ENCODE results near the gene BRINP1.

DNA sequence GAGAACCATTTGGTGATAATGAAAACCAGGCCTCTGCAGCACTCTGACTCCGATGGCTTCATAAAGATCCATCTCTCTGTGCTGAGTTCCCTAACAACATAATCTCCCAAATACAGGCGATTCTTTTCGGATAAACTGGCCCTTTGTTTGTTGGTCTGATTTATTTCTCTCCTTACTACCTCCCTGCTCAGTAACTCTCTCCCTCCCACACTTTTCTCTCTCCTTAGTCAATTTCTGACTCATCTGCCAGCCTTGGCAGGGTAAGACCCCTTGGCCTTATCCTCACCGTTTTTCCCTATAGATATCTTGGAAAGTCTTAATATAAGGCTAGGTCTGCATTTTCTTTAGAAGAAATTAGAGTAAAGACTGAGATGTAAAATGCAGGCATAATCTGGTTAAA is 128.7 kb downstream of the BRINP1 start:
- TF ChIP-seq CTCF (IDR thresholded peaks at IDR 0.05), result no peak
- TF ChIP-seq, protein P1, sequence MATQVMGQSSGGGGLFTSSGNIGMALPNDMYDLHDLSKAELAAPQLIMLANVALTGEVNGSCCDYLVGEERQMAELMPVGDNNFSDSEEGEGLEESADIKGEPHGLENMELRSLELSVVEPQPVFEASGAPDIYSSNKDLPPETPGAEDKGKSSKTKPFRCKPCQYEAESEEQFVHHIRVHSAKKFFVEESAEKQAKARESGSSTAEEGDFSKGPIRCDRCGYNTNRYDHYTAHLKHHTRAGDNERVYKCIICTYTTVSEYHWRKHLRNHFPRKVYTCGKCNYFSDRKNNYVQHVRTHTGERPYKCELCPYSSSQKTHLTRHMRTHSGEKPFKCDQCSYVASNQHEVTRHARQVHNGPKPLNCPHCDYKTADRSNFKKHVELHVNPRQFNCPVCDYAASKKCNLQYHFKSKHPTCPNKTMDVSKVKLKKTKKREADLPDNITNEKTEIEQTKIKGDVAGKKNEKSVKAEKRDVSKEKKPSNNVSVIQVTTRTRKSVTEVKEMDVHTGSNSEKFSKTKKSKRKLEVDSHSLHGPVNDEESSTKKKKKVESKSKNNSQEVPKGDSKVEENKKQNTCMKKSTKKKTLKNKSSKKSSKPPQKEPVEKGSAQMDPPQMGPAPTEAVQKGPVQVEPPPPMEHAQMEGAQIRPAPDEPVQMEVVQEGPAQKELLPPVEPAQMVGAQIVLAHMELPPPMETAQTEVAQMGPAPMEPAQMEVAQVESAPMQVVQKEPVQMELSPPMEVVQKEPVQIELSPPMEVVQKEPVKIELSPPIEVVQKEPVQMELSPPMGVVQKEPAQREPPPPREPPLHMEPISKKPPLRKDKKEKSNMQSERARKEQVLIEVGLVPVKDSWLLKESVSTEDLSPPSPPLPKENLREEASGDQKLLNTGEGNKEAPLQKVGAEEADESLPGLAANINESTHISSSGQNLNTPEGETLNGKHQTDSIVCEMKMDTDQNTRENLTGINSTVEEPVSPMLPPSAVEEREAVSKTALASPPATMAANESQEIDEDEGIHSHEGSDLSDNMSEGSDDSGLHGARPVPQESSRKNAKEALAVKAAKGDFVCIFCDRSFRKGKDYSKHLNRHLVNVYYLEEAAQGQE (IDR thresholded peaks at IDR 0.05; ENCODE audit: insufficient read depth in 1 of 2, low read depth in 2 of 2, low read length in 1 of 2), result no peak
- TF ChIP-seq TCF7L2 (IDR thresholded peaks at IDR 0.05; ENCODE audit: low read depth, low read length), result no peak

Data from Panc1 (cell line).